NB4 (cell line): ENCODE results near the gene MAP4K4.

ENCODE experiments used
- DNase-seq: peaks from one replicate; pipeline ENCODE4 v3.0.0; 2010; ENCODE audit warnings: low read depth
- H3K4me3 ChIP-seq: one replicate; pipeline ENCODE4 v1.5.1; 2011; ENCODE audit warnings: mild to moderate bottlenecking, low read depth, low read length, moderate library complexity
- MYC ChIP-seq: IDR thresholded peaks from 2 replicates; pipeline ENCODE4 v1.6.1; 2011; ENCODE audit warnings: low read depth, low read length
- POLR2A ChIP-seq: IDR thresholded peaks from 2 replicates; pipeline ENCODE4 v1.6.1; 2011; ENCODE audit warnings: mild to moderate bottlenecking; ENCODE audit not compliant: insufficient read length; ENCODE audit errors: extremely low read depth
- TF ChIP-seq, protein P1 (sequence below): IDR thresholded peaks from one replicate; pipeline ENCODE4 v1.5.1; 2012; ENCODE audit warnings: low read depth, low read length
- TF ChIP-seq, protein P2 (sequence below): IDR thresholded peaks from 2 replicates; pipeline ENCODE4 v1.6.1; 2011; ENCODE audit warnings: low read depth, low read length

The MAP4K4 gene

DNA sequence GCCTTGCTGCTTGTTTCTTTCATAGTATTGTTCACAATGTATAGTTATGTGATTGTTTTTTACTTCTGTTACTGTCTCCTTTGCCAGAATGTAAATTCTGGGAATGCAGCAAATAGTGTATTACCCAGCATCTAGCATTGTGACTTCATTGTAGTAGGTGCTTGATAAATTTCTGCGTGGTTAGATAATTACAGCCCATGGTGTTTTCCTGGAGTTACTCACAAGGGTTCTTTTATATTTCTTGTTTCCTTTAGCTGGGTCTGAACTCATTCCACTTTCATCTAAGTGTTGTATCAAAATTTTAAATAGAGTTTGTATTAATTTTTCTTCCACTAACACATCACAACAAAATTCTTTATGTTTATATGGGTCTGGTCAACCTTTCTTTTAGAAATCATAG, 132.6 kb downstream of the MAP4K4 start:
- no peak for DNase-seq
- H3K4me3 ChIP-seq, result no peak overlapping the region
- no peak for TF ChIP-seq POLR2A
- TF ChIP-seq, protein P1, sequence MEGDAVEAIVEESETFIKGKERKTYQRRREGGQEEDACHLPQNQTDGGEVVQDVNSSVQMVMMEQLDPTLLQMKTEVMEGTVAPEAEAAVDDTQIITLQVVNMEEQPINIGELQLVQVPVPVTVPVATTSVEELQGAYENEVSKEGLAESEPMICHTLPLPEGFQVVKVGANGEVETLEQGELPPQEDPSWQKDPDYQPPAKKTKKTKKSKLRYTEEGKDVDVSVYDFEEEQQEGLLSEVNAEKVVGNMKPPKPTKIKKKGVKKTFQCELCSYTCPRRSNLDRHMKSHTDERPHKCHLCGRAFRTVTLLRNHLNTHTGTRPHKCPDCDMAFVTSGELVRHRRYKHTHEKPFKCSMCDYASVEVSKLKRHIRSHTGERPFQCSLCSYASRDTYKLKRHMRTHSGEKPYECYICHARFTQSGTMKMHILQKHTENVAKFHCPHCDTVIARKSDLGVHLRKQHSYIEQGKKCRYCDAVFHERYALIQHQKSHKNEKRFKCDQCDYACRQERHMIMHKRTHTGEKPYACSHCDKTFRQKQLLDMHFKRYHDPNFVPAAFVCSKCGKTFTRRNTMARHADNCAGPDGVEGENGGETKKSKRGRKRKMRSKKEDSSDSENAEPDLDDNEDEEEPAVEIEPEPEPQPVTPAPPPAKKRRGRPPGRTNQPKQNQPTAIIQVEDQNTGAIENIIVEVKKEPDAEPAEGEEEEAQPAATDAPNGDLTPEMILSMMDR, result no peak
- TF ChIP-seq, protein P2, sequence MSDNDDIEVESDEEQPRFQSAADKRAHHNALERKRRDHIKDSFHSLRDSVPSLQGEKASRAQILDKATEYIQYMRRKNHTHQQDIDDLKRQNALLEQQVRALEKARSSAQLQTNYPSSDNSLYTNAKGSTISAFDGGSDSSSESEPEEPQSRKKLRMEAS, result no peak
- TF ChIP-seq MYC, result no peak

DNA sequence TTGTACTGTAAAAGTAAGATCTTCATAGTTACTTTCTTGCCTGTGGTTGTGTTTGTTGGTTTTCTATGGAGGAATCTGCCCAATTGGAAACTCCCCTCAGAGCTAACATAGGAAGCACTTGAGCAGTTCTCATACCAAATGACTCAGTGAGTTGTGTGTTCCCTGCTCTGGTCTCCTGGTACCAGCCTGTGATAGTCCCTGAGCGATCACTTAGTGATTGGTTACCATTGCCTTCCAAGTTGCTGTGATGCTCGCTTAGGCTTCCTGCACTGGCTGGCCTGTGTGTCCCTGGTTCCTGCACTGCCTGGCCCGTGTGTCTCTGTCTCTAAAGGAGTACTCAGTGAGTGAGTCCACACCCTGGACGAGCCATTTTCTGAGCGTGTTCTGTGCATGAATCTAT, 133.0 kb downstream of the MAP4K4 start:
- no peak for DNase-seq
- TF ChIP-seq, protein P2, result no peak
- TF ChIP-seq MYC, result no peak
- no peak for TF ChIP-seq POLR2A
- TF ChIP-seq, protein P1, result no peak
- H3K4me3 ChIP-seq, result no peak overlapping the region

DNA sequence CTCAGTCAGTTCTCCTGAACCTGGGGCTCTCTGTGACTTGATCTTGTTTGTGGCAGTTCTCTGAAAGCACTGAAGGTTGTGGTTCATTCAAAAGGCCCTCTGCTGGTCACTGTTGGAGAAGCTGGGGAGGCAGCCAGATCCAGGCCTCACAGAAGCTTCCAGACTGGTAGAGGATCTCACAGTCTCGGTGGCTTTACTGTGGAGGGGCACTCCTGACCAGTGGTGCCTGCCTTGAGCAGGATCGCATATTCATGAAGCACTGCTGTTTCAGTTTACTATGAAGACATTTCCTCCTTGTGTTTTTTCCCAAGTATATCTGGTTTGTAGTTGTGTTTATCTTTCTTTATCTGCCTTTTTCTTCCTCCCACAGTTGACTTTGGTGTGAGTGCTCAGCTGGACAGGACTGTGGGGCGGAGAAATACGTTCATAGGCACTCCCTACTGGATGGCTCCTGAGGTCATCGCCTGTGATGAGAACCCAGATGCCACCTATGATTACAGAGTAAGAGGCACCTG, 133.9 kb downstream of the MAP4K4 start:
- no peak overlapping the region for H3K4me3 ChIP-seq
- peak; percentile 74 for DNase-seq
- no peak for TF ChIP-seq POLR2A
- TF ChIP-seq, protein P1, result peak; percentile 76

DNA sequence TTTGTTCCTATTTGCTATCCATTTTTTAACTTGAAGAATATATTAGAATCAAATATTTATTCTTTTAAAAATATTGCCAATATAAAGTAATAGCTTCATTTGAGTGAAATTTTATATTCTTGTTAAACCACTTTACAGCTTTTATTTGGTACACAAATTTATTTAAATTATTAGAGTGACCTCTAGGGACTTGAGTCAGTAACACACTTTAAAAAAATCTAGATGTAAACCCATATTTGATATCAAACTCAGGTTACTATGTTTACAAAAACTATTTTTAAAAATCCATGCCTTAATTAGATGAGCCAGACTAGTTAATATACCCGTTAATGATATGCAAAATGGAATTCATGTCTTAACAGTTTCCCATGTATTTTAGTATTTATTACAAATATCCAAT, 134.6 kb downstream of the MAP4K4 start:
- no peak for TF ChIP-seq MYC
- TF ChIP-seq POLR2A, result no peak
- H3K4me3 ChIP-seq, result no peak overlapping the region
- DNase-seq, result peak; percentile 17

DNA sequence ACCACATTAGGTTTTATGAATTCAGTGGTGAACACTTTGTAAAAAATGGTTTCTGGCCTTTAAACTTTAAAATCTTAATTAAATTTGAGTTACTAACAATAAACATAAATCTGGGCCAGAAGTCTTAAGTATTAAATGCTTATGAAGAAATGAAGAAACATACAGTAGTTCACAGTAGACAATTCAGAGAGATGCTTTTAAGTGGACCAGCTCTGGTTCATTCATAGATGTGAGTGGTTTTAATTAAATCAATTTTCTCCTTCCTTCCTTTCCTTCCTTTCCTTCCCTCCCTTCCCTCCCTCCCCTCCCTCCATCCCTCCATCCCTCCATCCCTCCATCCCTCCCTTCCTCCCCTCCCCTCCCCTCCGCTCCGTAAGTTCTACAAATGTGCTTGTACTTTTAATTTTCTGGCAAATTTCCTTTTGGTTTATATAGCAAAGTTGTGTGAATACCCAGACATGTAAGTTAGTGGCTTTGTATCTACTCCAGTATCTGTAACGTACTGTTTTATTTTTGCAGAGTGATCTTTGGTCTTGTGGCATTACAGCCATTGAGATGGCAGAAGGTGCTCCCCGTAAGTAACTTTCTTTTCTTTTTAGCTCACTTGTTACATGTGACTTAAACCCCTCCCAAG, 136.5 kb downstream of the MAP4K4 start:
- H3K4me3 ChIP-seq, result no peak overlapping the region
- no peak for DNase-seq
- TF ChIP-seq, protein P1, result no peak
- TF ChIP-seq POLR2A (no peak), MYC (no peak)
- TF ChIP-seq, protein P2, result no peak

DNA sequence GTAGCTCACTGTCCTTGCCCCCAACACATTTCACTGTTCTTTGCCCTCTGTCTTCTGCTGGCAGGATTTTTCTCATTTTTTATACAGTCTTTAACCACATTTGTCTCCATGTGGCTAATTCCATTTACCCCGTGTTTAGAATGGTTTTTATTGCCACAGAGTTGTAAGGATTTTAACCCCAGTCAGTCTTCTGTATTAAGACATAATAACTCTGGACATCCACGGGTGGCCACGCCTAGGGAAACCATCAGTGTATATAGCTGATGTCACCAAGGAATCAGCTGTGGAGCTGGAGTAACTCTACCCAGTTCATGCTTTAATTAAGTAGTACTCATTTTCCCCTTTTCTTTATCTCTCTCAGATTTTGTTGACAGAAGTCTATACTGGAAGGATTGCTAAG, 139.8 kb downstream of the MAP4K4 start:
- no peak for DNase-seq
- H3K4me3 ChIP-seq, result no peak overlapping the region
- TF ChIP-seq POLR2A (no peak), MYC (no peak)
- TF ChIP-seq, protein P1, result no peak
- TF ChIP-seq, protein P2, result no peak
